SK-N-SH (cell line): ENCODE results near the gene LRCOL1. TPM values are rescaled to one million over a fixed set of nuclear protein-coding genes. Genes with fewer than 3 reads are reported as not detected.

Experiments
- CTCF ChIA-PET: fragments of 300-600, 350-600 bp; formaldehyde crosslinking; extraction: SDS; loops from one replicate; lab custom pipeline; 2021; lab: Yijun Ruan, JAX
- POLR2A ChIA-PET: fragments of 350-600 bp; sonication (Branson Sonifier 250); formaldehyde crosslinking; extraction: SDS; loops from one replicate; lab custom pipeline; 2020; ENCODE audit warnings: antibody characterized with exemption, inconsistent platforms; lab: Yijun Ruan, JAX
- DNase-seq: peaks from one replicate; pipeline ENCODE4 v3.0.0; 2012
- H2AFZ ChIP-seq: fragments of 200-600 bp; sonication (generic); 2 replicates; pipeline ENCODE4 v1.8.1; 2016; ENCODE audit warnings: antibody characterized with exemption, mild to moderate bottlenecking, low read depth
- H3F3A ChIP-seq: fragments of 200-600 bp; sonication (generic); replicated peaks from 2 replicates; pipeline ENCODE3; 2016; ENCODE audit warnings: antibody characterized with exemption, mild to moderate bottlenecking; ENCODE audit not compliant: insufficient read depth
- H3K27ac ChIP-seq, 2 experiments: fragments of 200-500 bp in 1 of 2; fragments of 200-600 bp in 1 of 2; sonication (Bioruptor generic) in 1 of 2; sonication (generic), shearing (Covaris generic) in 1 of 2; 2 replicates each; pipeline versions ENCODE4 v1.5.1 to v1.6.1; 2014 to 2016; ENCODE audit warnings: low read depth in 2 of 2, inconsistent platforms in 1 of 2, low read length in 1 of 2, mild to moderate bottlenecking in 1 of 2, mixed read lengths in 1 of 2
- H3K27me3 ChIP-seq: fragments of 200-600 bp; sonication (generic), shearing (Covaris generic); 2 replicates; pipeline ENCODE4 v1.6.1; 2016; ENCODE audit warnings: mixed run types; ENCODE audit not compliant: insufficient read depth
- H3K36me3 ChIP-seq, 2 experiments: fragments of 200-500 bp in 1 of 2; fragments of 200-600 bp in 1 of 2; sonication (Bioruptor generic) in 1 of 2; sonication (generic) in 1 of 2; replicated peaks in 1 of 2; 2 replicates each; pipeline versions ENCODE3 to v1.5.1; 2014 to 2016; ENCODE audit warnings: low read length in 1 of 2, mild to moderate bottlenecking in 1 of 2; ENCODE audit not compliant: insufficient read depth in 2 of 2, control insufficient read depth in 1 of 2
- H3K4me1 ChIP-seq, 2 experiments: fragments of 200-500 bp in 1 of 2; fragments of 200-600 bp in 1 of 2; sonication (Bioruptor generic) in 1 of 2; sonication (generic), shearing (Covaris generic) in 1 of 2; 2 replicates each; pipeline versions ENCODE4 v1.5.1 to v1.6.1; 2014 to 2016; ENCODE audit warnings: low read depth in 1 of 2, low read length in 1 of 2, mixed run types in 1 of 2; ENCODE audit not compliant: insufficient read depth in 2 of 2, control insufficient read depth in 1 of 2
- H3K4me2 ChIP-seq: fragments of 200-600 bp; sonication (generic), shearing (Covaris generic); 2 replicates; pipeline ENCODE4 v1.6.1; 2017; ENCODE audit warnings: mixed run types
- H3K4me3 ChIP-seq, 2 experiments: fragments of 200-500 bp in 1 of 2; fragments of 200-600 bp in 1 of 2; sonication (Bioruptor generic) in 1 of 2; sonication (generic), shearing (Covaris generic) in 1 of 2; 2 replicates each; pipeline versions ENCODE4 v1.5.1 to v1.8.1; 2014 to 2016; ENCODE audit warnings: low read depth in 2 of 2, inconsistent platforms in 1 of 2, low read length in 1 of 2, mild to moderate bottlenecking in 1 of 2, mixed read lengths in 1 of 2, moderate library complexity in 1 of 2
- H3K79me2 ChIP-seq: fragments of 200-600 bp; sonication (generic); 2 replicates; pipeline ENCODE4 v1.8.1; 2017; ENCODE audit warnings: mild to moderate bottlenecking; ENCODE audit not compliant: insufficient read depth
- H3K9ac ChIP-seq: fragments of 200-600 bp; sonication (generic); 2 replicates; pipeline ENCODE4 v1.6.1; 2017; ENCODE audit warnings: mixed run types
- H3K9me2 ChIP-seq: fragments of 200-600 bp; sonication (generic); 2 replicates; pipeline ENCODE4 v1.6.1; 2017; ENCODE audit warnings: mixed run types
- H3K9me3 ChIP-seq: fragments of 200-600 bp; sonication (generic); 2 replicates; pipeline ENCODE4 v1.6.1; 2017; ENCODE audit warnings: mixed run types, mild to moderate bottlenecking, moderate library complexity
- H4K20me1 ChIP-seq: fragments of 200-600 bp; sonication (generic); 2 replicates; pipeline ENCODE4 v1.6.1; 2017; ENCODE audit warnings: mild to moderate bottlenecking, mixed run types; ENCODE audit not compliant: insufficient read depth
- CHD2 ChIP-seq: fragments of 150-350 bp; IDR thresholded peaks from 2 replicates; pipeline ENCODE4 v1.6.1; 2018; ENCODE audit warnings: low read length; ENCODE audit not compliant: partially characterized antibody
- ELF1 ChIP-seq: IDR thresholded peaks from 2 replicates; pipeline ENCODE4 v1.4.0; 2012
- EZH2phosphoT487 ChIP-seq: fragments of 200-600 bp; sonication (generic); IDR thresholded peaks from 2 replicates; pipeline ENCODE4 v1.6.1; 2017; ENCODE audit warnings: low read depth, mixed run types, mild to moderate bottlenecking, antibody characterized with exemption, moderate library complexity, borderline replicate concordance
- FOSL2 ChIP-seq: IDR thresholded peaks from 2 replicates; pipeline ENCODE4 v1.4.0; 2012; ENCODE audit warnings: low read depth, mild to moderate bottlenecking, moderate library complexity, borderline replicate concordance
- FOXJ3 ChIP-seq: sonication (generic); formaldehyde crosslinking; IDR thresholded peaks from 2 replicates; pipeline ENCODE4 v1.5.1; 2020; ENCODE audit warnings: mild to moderate bottlenecking, missing genetic modification reagents
- GABPA ChIP-seq: IDR thresholded peaks from 2 replicates; pipeline ENCODE4 v1.4.0; 2012; ENCODE audit warnings: low read depth, mild to moderate bottlenecking
- MXI1 ChIP-seq: IDR thresholded peaks from 2 replicates; pipeline ENCODE4 v1.6.1; 2012; ENCODE audit warnings: mild to moderate bottlenecking, low read depth, low read length, improper control_type of control experiment
- RCOR1 ChIP-seq: fragments of 150-350 bp; IDR thresholded peaks from 2 replicates; pipeline ENCODE4 v1.6.1; 2017; ENCODE audit warnings: antibody characterized with exemption, low read length
- REST ChIP-seq: IDR thresholded peaks from 2 replicates; pipeline ENCODE4 v1.6.1; 2012; ENCODE audit warnings: mild to moderate bottlenecking, low read depth, low read length, moderate library complexity
- RXRA ChIP-seq: IDR thresholded peaks from 2 replicates; pipeline ENCODE4 v1.4.0; 2012; ENCODE audit warnings: low read depth, mild to moderate bottlenecking, borderline replicate concordance
- SIN3A ChIP-seq: IDR thresholded peaks from 2 replicates; pipeline ENCODE4 v1.6.1; 2012; ENCODE audit warnings: low read depth, mild to moderate bottlenecking, low read length, moderate library complexity, borderline replicate concordance
- TAF1 ChIP-seq: IDR thresholded peaks from 2 replicates; pipeline ENCODE4 v1.6.1; 2012; ENCODE audit warnings: low read depth, mild to moderate bottlenecking, low read length, moderate library complexity, borderline replicate concordance
- TCF12 ChIP-seq: IDR thresholded peaks from 2 replicates; pipeline ENCODE4 v1.4.0; 2012
- TEAD4 ChIP-seq: IDR thresholded peaks from 2 replicates; pipeline ENCODE4 v1.4.0; 2012; ENCODE audit warnings: mild to moderate bottlenecking, borderline replicate concordance; ENCODE audit not compliant: insufficient read depth
- YY1 ChIP-seq: IDR thresholded peaks from 2 replicates; pipeline ENCODE4 v1.4.0; 2012; ENCODE audit warnings: low read depth, mild to moderate bottlenecking
- WGBS: methylation state at CpG from one replicate; pipeline ENCODE4 v1.1.6; 2017; ENCODE audit warnings: low lambda C conversion rate; 5-methylcytosine and 5-hydroxymethylcytosine counted together
- polyA plus RNA-seq, 3 experiments: library from polyadenylated mRNA; depleted of rRNA; stranded (reverse); fragments of >200 nt; gene quantifications; 2 replicates each; pipeline ENCODE4 v1.2.3, GENCODE V29; 2012
- TF ChIP-seq, protein P1 (sequence below): IDR thresholded peaks from 2 replicates; pipeline ENCODE4 v1.4.0; 2012; ENCODE audit warnings: low read depth, borderline replicate concordance
- TF ChIP-seq, protein P2 (sequence below): fragments of 150-350 bp; IDR thresholded peaks from 2 replicates; pipeline ENCODE4 v1.6.1; 2016; ENCODE audit warnings: mild to moderate bottlenecking, low read depth, low read length
- TF ChIP-seq, protein P3 (sequence below): IDR thresholded peaks from 2 replicates; pipeline ENCODE4; 2012
- TF ChIP-seq, protein P4 (sequence below): IDR thresholded peaks from 2 replicates; pipeline ENCODE4 v1.4.0; 2012; ENCODE audit warnings: low read depth

Gene LRCOL1
- polyA plus RNA-seq, 1 of the 3 experiments (the other 2 are of a cell fraction), result 1.1 TPM

- Histone ChIP-seq H3K4me2 (no peak overlapping the region), H3K27me3 (no peaks in the 10 kb centered on the region), H3K4me1 (no peaks in the 10 kb centered on the region), H3K9me2 (no peaks in the 10 kb centered on the region), H2AFZ (no peak overlapping the region), H3K9ac (no peak overlapping the region), H3F3A (no peaks in the 10 kb centered on the region), H3K36me3 (peaks cover 0 to 34% of the 10 kb centered on the region in 2 experiments), H3K9me3 (no peaks in the 10 kb centered on the region), H3K27ac (no peak overlapping the region), H3K79me2 (no peaks in the 10 kb centered on the region), H4K20me1 (no peaks in the 10 kb centered on the region), H3K4me3 (no peak overlapping the region)
- WGBS, result 93% methylated on average over 8 of the region's 10 CpGs
- POLR2A ChIA-PET, result no interaction called here
- CTCF ChIA-PET, result interaction anchor here (1.9 kb wide), 1 partner anchor 19 kb away, joined by 8 read pairs; no protein-coding TSS in a partner anchor
- DNase-seq, result no peak
- TF ChIP-seq FOSL2 (no peak), TCF12 (no peak), ELF1 (no peak), GABPA (no peak), TAF1 (no peak), REST (no peak), SIN3A (no peak), EZH2phosphoT487 (no peak), FOXJ3 (CRISPR knock-in tag) (no peak), RCOR1 (no peak), YY1 (no peak), CHD2 (no peak), TEAD4 (no peak), RXRA (no peak), MXI1 (no peak)
- TF ChIP-seq, protein P1, sequence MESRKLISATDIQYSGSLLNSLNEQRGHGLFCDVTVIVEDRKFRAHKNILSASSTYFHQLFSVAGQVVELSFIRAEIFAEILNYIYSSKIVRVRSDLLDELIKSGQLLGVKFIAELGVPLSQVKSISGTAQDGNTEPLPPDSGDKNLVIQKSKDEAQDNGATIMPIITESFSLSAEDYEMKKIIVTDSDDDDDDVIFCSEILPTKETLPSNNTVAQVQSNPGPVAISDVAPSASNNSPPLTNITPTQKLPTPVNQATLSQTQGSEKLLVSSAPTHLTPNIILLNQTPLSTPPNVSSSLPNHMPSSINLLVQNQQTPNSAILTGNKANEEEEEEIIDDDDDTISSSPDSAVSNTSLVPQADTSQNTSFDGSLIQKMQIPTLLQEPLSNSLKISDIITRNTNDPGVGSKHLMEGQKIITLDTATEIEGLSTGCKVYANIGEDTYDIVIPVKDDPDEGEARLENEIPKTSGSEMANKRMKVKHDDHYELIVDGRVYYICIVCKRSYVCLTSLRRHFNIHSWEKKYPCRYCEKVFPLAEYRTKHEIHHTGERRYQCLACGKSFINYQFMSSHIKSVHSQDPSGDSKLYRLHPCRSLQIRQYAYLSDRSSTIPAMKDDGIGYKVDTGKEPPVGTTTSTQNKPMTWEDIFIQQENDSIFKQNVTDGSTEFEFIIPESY, result no peak
- TF ChIP-seq, protein P2, sequence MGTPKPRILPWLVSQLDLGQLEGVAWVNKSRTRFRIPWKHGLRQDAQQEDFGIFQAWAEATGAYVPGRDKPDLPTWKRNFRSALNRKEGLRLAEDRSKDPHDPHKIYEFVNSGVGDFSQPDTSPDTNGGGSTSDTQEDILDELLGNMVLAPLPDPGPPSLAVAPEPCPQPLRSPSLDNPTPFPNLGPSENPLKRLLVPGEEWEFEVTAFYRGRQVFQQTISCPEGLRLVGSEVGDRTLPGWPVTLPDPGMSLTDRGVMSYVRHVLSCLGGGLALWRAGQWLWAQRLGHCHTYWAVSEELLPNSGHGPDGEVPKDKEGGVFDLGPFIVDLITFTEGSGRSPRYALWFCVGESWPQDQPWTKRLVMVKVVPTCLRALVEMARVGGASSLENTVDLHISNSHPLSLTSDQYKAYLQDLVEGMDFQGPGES, result no peak
- TF ChIP-seq, protein P3, sequence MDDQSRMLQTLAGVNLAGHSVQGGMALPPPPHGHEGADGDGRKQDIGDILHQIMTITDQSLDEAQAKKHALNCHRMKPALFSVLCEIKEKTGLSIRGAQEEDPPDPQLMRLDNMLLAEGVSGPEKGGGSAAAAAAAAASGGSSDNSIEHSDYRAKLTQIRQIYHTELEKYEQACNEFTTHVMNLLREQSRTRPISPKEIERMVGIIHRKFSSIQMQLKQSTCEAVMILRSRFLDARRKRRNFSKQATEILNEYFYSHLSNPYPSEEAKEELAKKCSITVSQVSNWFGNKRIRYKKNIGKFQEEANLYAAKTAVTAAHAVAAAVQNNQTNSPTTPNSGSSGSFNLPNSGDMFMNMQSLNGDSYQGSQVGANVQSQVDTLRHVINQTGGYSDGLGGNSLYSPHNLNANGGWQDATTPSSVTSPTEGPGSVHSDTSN, result no peak
- TF ChIP-seq, protein P4, sequence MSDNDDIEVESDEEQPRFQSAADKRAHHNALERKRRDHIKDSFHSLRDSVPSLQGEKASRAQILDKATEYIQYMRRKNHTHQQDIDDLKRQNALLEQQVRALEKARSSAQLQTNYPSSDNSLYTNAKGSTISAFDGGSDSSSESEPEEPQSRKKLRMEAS, result no peak
Observed at GRCh38 chr12:132633901-132634300, 23.5 kb upstream of the LRCOL1 start.
